OCI-LY1 (cell line): ENCODE data around the gene RPL41.

Experiments
- H2AFZ ChIP-seq: fragments of 200-600 bp; sonication (generic), shearing (Covaris generic); 2 replicates; pipeline ENCODE4 v1.6.0; 2014; ENCODE audit warnings: antibody characterized with exemption, mild to moderate bottlenecking, low read length
- H3F3A ChIP-seq: fragments of 200-600 bp; sonication (generic), shearing (Covaris generic); 2 replicates; pipeline ENCODE4 v1.6.0; 2014; ENCODE audit warnings: mild to moderate bottlenecking, antibody characterized with exemption, low read length, moderate library complexity; ENCODE audit not compliant: insufficient read depth
- H3K27ac ChIP-seq: fragments of 200-600 bp; sonication (generic); 2 replicates; pipeline ENCODE4 v1.5.1; 2014; ENCODE audit warnings: low read length, mixed run types, mild to moderate bottlenecking, low read depth; ENCODE audit not compliant: poor library complexity, severe bottlenecking
- H3K27me3 ChIP-seq: fragments of 200-600 bp; sonication (generic); 2 replicates; pipeline ENCODE4 v1.6.0; 2014; ENCODE audit warnings: antibody characterized with exemption, mild to moderate bottlenecking, low read length, moderate library complexity; ENCODE audit not compliant: insufficient read depth
- H3K36me3 ChIP-seq: fragments of 200-600 bp; sonication (generic); 2 replicates; pipeline ENCODE4 v1.6.1; 2014; ENCODE audit warnings: mild to moderate bottlenecking, antibody characterized with exemption, low read length, moderate library complexity, mixed read lengths; ENCODE audit not compliant: insufficient read depth
- H3K4me1 ChIP-seq: fragments of 200-600 bp; sonication (generic); 2 replicates; pipeline ENCODE4 v1.5.1; 2014; ENCODE audit warnings: mild to moderate bottlenecking, low read length, moderate library complexity; ENCODE audit not compliant: insufficient read depth, severe bottlenecking
- H3K4me2 ChIP-seq: fragments of 200-600 bp; sonication (generic), shearing (Covaris generic); 2 replicates; pipeline ENCODE4 v1.6.1; 2014; ENCODE audit warnings: low read length
- H3K4me3 ChIP-seq: fragments of 200-600 bp; sonication (generic); 2 replicates; pipeline ENCODE4 v1.5.1; 2014; ENCODE audit warnings: low read length, low read depth, mild to moderate bottlenecking, mixed read lengths; ENCODE audit not compliant: poor library complexity, severe bottlenecking
- H3K79me2 ChIP-seq: fragments of 200-600 bp; shearing (Covaris generic); 2 replicates; pipeline ENCODE4 v1.6.1; 2016; ENCODE audit warnings: mixed run types, low read length, mixed read lengths; ENCODE audit not compliant: insufficient read depth
- H3K9ac ChIP-seq: fragments of 200-600 bp; sonication (generic), shearing (Covaris generic); 2 replicates; pipeline ENCODE4 v1.6.1; 2014; ENCODE audit warnings: mild to moderate bottlenecking, low read length, mixed read lengths
- H3K9me2 ChIP-seq: fragments of 200-600 bp; sonication (generic), shearing (Covaris generic); 2 replicates; pipeline ENCODE4 v1.6.1; 2014; ENCODE audit warnings: low read depth, mild to moderate bottlenecking, low read length, mixed read lengths
- H3K9me3 ChIP-seq: fragments of 200-600 bp; shearing (Covaris generic); 2 replicates; pipeline ENCODE4 v1.6.1; 2014; ENCODE audit warnings: low read length, mixed read lengths
- H4K20me1 ChIP-seq: fragments of 200-600 bp; sonication (generic), shearing (Covaris generic); 2 replicates; pipeline ENCODE4 v1.6.0; 2016; ENCODE audit warnings: mild to moderate bottlenecking, low read length; ENCODE audit not compliant: insufficient read depth
- CTCF ChIP-seq: fragments of 200-600 bp; sonication (generic), shearing (Covaris generic); IDR thresholded peaks from 2 replicates; pipeline ENCODE4 v1.5.1; 2017; ENCODE audit warnings: mild to moderate bottlenecking, antibody characterized with exemption, low read length, moderate library complexity, mixed read lengths
- EZH2 ChIP-seq: fragments of 200-600 bp; sonication (generic), shearing (Covaris generic); IDR thresholded peaks from 2 replicates; pipeline ENCODE4 v1.8.0; 2017; ENCODE audit warnings: borderline replicate concordance, mixed run types, mild to moderate bottlenecking, antibody characterized with exemption, low read length, moderate library complexity, mixed read lengths

Gene RPL41

GRCh38 chr12:56162468-56163290 lies 46.2 kb downstream of the RPL41 start:
- peaks cover 83% of the 10 kb centered on the region for H3K36me3 ChIP-seq
- H3K79me2 ChIP-seq, result peaks cover 13% of the 10 kb centered on the region
- H3K9ac ChIP-seq, result no peak overlapping the region
- no peaks in the 10 kb centered on the region for H3K27me3 ChIP-seq
- H3K4me3 ChIP-seq, result no peak overlapping the region
- peaks cover 31% of the 10 kb centered on the region for H3K4me1 ChIP-seq
- H2AFZ ChIP-seq, result no peak overlapping the region
- no peaks in the 10 kb centered on the region for H4K20me1 ChIP-seq
- no peaks in the 10 kb centered on the region for H3F3A ChIP-seq
- H3K9me2 ChIP-seq, result no peaks in the 10 kb centered on the region
- TF ChIP-seq EZH2 (no peak), CTCF (no peak)
- H3K27ac ChIP-seq, result no peak overlapping the region
- H3K4me2 ChIP-seq, result no peak overlapping the region
- H3K9me3 ChIP-seq, result no peaks in the 10 kb centered on the region

- H3K36me3 ChIP-seq, result peaks cover 89% of the 10 kb centered on the region
- H3K9me3 ChIP-seq, result no peaks in the 10 kb centered on the region
- no peak overlapping the region for H3K27ac ChIP-seq
- H3K79me2 ChIP-seq, result peaks cover 8% of the 10 kb centered on the region
- no peaks in the 10 kb centered on the region for H3F3A ChIP-seq
- H3K9ac ChIP-seq, result no peak overlapping the region
- no peaks in the 10 kb centered on the region for H4K20me1 ChIP-seq
- H2AFZ ChIP-seq, result no peak overlapping the region
- no peak overlapping the region for H3K4me2 ChIP-seq
- no peaks in the 10 kb centered on the region for H3K27me3 ChIP-seq
- no peaks in the 10 kb centered on the region for H3K9me2 ChIP-seq
- H3K4me1 ChIP-seq, result peaks cover 30% of the 10 kb centered on the region
- TF ChIP-seq CTCF (no peak), EZH2 (no peak)
- no peak overlapping the region for H3K4me3 ChIP-seq
Observed at GRCh38 chr12:56163533-56164344, 47.3 kb downstream of the RPL41 start.

GRCh38 chr12:56164345-56164729 lies 47.9 kb downstream of the RPL41 start:
- no peak for TF ChIP-seq EZH2
- TF ChIP-seq CTCF, result no peak
- Histone ChIP-seq H3K36me3 (peaks cover 90% of the 10 kb centered on the region), H4K20me1 (no peaks in the 10 kb centered on the region)

More at GRCh38 chr12:56164345-56164729, 47.9 kb downstream of the RPL41 start:
- no peak overlapping the region for H3K9ac ChIP-seq
- H3K4me1 ChIP-seq, result peaks cover 25% of the 10 kb centered on the region
- peaks cover 2% of the 10 kb centered on the region for H3K79me2 ChIP-seq
- H3K9me2 ChIP-seq, result no peaks in the 10 kb centered on the region
- H3K27ac ChIP-seq, result no peak overlapping the region
- H3K9me3 ChIP-seq, result no peaks in the 10 kb centered on the region
- no peak overlapping the region for H3K4me3 ChIP-seq
- no peaks in the 10 kb centered on the region for H3F3A ChIP-seq
- no peak overlapping the region for H2AFZ ChIP-seq
- H3K4me2 ChIP-seq, result no peak overlapping the region
- H3K27me3 ChIP-seq, result no peaks in the 10 kb centered on the region
